HG03103 (cell line): Measurements from ENCODE around the gene PLEKHH3.
"Not testable (repeated sequence)": the region's sequence is repeated elsewhere in the genome, so short reads cannot be mapped to it uniquely, and the experiment has no call there.

Experiments
- ATAC-seq: cut with Tn5 transposase; IDR thresholded peaks from one replicate; pipeline ENCODE4 v1.9.1; 2021; ENCODE audit warnings: low read depth; ENCODE audit not compliant: unreplicated experiment

Gene PLEKHH3

DNA sequence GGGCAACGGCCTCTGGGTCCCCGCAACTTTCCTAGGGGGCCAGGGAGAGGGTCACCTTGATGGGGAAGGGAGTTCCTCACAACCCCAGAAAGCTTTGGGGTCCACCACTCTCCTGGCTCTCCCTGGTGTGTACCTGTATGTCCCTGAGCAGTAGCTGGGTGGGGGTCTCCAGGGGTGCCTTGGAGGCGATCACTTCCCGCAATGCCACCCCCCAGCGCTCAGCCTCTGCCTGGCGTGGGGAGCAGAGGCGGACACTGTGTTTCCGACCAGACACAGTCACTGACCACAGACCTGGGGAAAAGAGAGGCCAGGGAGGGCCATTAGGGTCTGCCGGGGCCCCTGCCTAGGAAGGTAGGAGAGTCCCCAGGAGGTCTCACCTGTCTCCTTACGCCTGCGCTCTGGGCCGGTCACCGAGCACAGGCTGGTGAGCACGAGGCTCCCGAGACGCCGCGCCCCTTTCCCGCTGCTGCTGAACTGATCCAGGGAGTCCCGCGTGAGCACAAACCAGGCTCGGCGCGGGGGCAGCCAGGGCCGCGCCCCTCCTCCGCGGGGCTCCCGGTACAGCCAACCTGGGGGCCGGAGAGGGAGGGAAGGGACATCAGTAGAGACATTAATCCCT is 3.4 kb downstream of the PLEKHH3 start:
- ATAC-seq = no peak

DNA sequence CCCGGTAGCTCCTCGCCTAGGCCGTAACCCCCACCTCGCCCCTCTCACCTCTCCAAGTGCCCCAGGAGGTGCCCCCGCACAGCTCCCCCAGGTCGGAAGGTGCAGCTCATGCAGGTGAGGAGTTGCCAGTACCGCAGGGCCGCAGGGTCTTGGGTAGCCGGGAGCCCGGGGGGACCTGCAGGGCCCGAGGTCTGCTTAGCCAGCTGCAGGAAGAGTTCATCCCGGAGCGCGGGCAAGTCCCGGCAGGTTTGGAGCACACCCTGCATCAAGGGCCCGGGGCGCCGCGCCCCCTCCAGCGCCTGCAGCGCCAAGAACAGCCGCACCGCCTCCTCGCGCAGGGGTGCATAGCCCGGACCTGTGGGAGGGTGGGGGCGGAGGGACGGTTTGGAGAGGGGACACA is 4.8 kb downstream of the PLEKHH3 start:
- ATAC-seq = no peak

DNA sequence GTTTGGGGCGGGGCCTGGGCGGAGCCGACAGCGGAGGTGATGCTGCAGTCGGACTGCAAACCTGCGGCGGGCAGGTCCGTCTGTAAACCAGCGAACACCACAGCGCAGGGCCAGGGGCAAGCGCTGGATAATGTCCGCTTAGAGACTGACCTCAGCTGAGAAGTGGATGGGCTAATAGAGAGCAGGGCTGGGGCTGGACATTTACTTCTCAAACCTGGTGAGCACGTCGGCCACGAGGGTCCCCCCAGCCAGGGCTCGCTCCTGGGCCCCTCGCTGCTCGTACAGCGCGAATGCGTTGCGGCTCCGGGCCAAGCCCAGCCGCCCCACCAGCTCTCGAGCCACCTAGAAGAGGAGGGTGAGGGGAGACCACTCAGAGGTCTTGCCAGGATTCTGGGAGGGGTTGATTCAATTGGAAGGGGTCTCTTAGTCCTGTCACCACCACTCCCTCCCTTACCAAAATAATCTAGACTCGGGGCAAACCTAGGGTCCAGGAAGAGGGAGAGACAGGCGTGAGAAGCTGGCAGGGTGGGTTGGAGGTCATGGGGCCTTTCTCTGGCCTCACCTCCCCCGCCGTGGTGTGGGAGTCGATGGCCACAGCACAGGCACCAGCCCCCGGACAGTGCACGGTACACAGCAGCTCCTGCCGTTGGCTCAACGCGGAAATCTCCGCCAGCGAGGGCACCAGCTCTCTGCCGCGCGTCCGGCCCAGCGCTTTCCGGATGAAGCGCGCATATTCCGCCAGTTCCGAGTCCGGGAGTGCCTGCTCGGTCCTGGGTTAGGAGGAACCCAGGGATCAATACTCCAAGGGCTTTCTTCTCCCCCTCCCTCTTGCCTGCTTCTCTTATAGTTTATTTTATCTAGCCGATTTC is 5.8 kb downstream of the PLEKHH3 start:
- ATAC-seq = no peak

DNA sequence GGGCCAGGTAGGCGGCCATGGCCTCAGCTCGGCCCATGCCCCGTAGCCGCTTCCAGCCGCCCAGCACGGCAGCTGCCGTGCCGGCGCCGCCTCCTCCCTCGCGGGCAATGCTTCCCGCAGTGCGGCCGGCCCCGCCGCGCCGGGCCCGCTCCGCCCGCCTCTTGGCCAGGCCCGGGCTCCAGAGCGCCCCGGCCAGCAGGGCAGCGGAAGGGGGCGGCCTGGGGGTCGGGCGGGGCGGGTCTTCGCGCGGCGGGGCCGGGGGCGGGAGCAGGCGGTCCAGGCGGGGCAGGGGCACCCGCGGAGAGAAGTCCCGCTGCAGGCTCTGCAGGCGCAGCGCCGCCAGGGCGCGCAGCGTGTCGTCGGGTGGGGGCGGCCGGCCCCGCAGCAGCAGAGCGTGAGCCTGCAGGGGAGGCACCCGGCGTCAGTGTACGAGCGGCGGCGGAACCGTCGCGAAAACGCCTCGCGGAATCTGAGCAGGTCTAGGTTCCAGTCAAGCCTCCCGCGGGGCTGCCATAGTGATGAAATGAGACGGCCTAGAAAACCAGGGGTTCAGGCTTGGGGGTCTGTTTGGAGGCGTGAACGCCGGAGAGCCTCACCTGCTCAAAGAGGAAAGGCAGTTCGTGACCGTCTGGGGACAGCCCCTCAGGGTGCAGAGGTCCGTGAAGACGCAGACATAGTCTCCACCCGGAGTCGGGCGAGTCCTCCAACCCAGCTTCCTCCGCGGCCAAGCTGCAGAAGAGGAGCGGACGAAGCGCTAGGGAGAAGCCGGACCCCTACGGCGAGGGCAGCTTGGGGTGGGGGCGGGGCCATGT is 6.6 kb downstream of the PLEKHH3 start:
- no peak for ATAC-seq

DNA sequence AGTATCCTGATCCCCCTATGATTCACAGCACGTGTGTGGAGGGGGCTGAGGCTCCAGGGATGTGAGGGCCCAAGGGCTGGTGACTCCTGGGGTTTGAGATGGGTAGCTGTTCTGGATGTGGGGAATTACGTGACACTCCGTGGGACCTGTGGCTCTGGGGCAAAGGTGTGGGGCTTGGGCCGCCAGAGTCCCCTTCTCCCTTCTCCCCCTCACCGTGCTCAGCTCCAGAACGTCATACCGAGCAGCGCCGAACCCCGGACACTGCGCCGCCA is 7.2 kb downstream of the PLEKHH3 start:
- no peak for ATAC-seq

DNA sequence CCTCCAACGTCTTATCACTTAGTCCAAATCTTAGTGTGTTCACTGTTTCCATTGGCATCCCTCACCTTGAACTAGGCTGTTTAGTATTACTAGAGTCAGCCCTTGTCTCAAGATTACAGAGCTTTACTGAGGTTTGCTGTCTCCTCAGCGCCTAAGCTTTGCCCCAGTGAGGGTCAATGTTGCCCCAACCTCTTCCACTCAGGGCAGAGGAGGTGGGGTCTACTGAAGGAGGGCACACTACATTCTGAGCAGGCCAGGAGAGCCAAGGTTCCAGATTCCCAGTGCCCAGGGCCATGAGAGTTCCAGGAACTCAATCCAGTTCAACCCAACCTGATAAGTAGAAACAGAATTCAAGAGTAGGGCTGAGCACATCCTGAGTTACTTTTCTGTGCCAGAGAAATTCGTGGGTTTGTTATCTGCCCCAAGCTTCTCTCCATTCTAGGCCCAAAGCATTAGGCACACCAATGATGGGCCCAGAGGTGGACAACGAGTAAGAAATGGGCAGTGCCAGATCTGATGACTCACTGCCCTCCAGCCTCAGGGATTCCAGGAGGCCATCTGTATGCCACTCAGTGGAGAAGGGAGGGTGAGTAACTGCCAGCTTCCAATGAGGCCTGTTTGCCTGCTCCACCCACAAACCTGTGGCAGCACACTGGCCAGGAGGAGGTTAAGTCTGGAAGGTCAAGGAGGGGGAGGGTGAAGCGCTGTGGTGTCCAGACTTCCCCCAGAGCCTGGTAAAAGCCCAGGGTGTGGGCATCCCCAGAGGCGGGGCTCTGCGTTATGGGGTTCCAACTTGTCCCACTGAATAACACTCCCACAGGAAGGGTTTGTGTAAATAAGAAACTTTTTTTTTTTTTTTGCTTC is 9.5 kb downstream of the PLEKHH3 start:
- no peak for ATAC-seq

DNA sequence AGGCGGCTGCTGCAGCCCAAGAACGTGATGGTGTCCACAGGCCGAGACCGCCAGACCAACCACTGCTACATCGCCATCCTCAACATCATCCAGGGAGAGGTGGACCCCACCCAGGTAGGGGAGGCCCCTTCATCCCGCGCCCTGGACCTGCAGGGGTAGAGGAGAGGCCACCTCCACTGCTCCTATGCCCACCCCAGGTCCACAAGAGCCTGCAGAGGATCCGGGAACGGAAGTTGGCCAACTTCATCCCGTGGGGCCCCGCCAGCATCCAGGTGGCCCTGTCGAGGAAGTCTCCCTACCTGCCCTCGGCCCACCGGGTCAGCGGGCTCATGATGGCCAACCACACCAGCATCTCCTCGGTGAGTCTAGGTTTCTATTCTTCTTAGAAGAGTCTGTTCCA is 10.7 kb downstream of the PLEKHH3 start:
- ATAC-seq = not testable (repeated sequence)

DNA sequence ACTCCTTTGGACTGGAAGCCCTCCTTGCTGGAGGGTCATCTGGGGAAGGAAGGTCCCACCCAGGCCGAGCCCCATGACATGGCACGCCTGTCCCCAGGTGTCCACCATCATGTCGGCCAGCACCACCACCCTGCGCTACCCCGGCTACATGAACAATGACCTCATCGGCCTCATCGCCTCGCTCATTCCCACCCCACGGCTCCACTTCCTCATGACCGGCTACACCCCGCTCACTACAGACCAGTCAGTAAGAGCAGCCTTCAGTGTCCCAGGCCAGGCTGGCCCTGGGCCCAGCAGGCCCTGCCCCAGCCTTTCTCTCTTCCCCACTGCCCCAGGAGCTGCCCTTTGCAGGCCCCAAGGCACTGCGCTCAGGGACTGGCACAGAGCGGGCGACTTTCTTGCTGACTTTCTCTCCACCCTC is 11.2 kb downstream of the PLEKHH3 start:
- ATAC-seq = no peak

DNA sequence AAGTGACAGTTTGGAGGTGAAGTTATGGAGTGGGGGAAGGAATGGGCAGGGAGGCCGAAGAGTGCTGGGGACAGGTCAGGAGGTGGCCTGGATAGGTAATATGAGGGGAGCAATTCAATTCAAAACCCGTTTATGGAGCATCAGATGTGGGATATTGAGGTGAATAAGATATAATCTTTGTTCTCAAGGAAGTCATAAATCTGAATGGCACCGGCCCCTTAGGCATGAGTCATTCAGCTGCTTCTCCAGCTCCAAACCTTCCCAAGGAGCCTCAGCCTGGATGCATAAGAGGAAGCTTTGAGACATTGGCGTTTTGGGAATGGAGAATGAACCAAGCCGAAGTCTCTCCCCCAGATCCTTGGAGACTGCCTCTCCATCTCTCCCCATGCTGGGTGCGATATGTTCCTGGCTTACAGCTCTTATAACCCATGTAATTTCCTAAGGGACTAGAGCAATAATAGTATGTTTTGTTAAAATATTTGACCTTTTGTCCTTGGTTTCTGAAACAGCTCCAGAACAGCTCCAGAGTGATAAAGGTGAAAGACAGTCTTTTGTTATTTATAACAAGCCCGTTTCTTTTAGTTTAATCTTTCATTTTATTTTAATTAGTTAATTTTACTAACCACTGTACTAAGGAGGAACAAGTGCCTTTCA is 16.0 kb downstream of the PLEKHH3 start:
- no peak for ATAC-seq

DNA sequence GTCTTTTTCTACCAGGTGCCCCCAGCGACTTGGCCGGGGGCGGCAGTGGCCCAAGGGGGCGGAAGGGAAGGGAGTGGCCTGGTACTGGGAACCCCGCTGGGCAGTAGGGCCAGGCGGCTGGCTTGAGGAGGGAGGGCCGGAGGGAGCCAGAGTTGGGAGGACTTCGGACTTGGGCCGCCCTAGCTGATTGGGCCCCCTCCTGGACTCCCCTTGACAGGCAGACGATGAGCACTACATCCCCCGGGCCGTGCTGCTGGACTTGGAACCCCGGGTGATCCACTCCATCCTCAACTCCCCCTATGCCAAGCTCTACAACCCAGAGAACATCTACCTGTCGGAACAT is 16.9 kb downstream of the PLEKHH3 start:
- not testable (repeated sequence) for ATAC-seq

DNA sequence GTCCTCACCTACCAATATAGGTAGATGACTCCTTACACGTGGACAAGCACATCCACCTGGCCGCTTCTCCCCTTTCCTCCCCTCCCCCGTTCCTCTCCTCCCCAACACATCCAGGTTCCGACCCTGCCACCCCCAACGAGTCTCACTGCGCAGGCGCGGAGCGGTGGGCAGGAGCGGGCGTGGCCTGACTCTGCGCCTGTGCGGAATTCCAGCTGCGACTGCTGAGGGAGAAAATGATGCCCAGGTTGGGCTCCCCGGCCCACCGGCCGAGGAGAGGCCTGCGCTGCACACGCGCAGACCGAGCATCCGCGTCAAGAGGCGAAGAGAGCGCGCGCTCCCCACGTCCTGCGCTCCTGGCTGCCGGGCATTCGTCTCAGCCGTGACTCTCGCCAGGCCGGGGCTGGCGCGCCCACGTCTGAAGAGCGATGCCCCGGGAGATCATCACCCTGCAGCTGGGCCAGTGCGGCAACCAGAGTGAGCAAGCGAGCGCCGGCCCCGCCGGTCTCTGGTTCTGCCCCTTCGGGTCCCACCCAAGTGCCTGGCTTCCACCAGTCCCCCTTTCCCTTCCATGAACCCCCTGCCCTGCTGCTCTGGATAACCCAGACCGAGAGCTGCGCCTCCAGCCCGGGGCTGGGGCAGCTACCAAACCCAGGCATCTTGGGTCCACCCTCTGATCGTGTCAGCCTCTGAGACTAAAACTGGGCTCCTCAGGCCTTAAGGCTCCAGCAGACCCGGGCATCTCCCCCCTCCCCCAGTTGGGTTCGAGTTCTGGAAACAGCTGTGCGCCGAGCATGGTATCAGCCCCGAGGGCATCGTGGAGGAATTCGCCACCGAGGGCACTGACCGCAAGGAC is 17.5 kb downstream of the PLEKHH3 start, which contains the start of gene TUBG2:
Gene TUBG2, plus strand, starts transcription at position 206 of the 853 bp plus-strand sequence. Its CDS starts 220 bp downstream, at position 426.
- ATAC-seq = no peak

DNA sequence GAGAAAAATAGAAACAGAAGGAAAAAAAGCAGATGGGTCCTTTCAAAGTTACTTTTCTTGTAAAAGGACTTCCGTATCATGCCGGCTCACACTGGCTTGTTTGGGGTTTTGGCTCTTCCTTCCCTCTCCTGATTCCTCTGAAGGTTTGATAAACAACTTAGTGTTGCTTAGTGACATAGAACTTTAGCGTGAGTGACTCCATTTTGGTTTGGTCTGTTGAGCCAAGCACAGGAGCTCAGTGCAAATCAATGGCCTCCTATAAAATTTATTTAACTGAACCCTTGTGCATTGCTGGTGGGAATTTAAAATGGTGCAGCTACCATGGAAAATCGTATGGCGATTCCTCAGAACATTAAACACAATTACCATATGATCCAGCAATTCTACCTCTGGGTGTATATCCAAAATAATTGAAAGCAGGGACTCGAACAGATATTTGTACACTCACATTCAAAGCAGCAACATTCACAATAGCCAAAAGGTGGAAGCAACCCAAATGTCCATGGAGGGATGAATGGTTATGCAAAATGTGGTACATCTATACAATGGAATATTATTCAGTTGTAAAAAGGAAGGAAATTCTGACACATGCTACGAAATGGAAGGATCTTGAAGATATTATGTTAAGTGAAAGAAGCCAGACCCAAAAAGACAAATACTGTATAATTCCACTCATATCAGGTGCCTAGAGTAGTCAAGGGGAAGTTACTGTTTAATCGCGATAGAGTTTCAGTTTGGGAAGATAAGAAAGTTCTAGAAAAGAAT is 18.8 kb downstream of the PLEKHH3 start:
- no peak for ATAC-seq

DNA sequence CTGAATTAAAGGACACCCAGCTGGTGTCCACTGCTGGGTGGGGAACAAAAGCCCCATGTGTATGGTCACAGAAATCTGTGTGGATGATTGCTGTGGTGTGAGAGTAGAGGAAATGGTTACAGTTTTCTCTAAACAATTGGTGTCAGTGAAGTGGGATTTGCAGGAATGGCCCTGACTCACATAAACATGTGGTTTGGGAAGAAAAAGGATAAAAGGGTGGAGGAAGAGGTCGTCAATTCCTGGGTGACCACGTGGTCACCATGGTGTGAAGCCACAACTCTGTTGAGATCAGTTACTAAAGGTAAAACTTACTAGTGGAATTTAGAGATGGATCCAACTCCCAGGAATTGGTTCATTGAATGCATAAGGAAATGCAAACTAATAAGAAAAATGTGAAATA is 21.3 kb downstream of the PLEKHH3 start:
- no peak for ATAC-seq

DNA sequence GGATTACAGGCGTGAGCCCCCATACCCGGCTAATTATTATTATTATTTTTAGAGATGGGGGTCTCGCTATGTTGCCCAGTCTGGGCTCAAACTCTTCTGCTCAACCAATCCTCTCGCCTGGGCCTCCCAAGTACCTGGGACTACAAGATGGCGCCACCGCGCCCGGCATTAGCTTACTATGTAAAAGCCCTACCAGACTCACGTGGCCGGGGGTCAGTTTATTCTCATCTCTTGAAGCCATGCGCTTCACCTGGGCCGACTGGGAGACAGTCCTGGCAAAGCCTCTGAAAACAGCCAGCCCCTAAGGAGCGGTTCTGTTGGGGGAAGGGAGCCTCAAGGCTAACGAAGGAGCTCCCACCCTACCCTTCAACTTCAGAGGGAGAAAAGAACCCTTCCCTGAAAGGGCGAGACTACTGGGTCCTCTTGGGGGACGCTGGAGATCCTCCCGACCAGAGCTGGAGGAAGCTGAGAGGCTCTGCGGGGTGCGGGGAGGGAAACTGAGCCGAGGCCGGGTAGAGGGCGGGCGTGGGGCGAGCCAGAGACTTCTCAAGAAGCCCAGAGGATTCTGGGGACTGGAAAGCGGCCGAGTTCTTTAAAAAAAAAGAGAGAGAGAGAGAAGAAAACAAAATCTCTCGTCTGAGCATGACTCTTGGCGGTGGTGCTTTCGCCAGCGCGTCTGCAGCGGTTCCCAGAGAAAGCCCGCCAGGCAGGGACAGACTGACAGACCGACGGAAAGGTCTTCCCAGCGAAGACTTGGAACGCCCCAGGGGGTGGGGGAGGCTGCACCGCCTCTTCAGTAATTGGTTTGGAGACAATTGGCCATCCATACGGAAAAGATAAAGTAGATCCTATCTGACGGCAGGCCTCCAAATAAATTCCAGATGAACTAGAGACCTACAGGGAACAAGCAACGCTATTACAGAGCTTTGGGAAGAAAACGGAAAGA is 23.3 kb downstream of the PLEKHH3 start:
- no peak for ATAC-seq

DNA sequence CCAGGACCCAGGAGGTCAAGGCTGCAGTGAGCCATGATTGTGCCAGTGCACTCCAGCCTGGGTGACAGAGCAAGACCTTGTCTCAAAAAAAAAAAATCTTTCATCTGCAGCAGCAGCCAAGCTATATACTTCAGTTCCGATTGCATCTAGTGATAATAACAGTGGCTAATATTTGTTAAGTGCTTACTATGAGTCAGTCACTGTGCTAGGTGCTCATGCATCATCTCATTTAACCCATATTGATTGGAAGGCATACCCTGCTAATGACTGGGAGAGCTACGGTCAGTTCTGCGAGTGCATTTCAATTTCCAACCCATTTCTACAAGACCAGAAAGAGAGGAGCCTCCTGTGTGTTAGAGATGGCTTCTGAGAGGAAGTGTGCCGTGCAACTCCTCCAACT is 25.4 kb downstream of the PLEKHH3 start:
- no peak for ATAC-seq

DNA sequence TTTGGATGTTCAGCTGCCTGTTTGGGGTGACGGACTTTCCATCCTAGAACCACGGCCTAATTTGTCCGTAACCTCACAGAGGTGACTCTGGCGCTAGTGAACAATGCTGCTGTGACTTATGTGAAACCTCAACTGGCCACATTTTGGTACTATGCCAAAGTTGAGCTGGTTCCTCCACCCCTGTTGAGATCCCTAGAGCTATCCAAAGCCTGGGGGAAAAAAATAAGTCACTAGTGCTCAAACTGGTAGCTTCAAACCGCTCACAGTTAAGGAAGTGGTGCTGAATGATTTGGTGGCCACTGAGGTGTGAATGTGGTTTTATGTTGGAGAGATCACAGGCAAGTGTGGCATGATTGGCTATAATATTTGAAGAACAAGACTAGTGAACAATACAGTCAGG is 29.0 kb downstream of the PLEKHH3 start:
- no peak for ATAC-seq

DNA sequence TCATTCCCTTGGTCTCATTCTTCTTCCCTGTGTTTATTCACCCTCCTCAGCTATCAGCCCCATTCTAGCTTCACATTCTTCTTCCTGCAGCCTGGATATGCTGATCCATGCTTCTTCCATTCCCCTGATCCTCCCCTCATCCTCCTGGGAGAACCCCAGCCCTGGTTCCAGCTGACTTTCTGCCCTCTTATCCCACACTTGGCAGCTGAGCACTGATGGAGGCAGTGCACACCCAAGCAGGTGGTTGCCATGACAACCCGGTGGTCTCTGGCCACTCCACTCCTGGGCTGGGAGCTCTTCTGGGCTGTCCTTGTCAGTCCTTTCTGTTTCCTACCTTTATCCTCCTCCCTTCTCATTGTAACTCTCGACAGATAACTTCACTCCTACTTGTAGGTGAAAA is 34.5 kb downstream of the PLEKHH3 start:
- no peak for ATAC-seq
